Loucy (cell line): Measurements from ENCODE around the gene KIF2A.

Source experiments
- H2AFZ ChIP-seq: fragments of 200-600 bp; sonication (generic); 2 replicates; pipeline ENCODE4 v1.6.0; 2016; ENCODE audit warnings: antibody characterized with exemption, mild to moderate bottlenecking, low read length, moderate library complexity
- H3F3A ChIP-seq: fragments of 200-600 bp; 2 replicates; pipeline ENCODE4 v1.6.0; 2016; ENCODE audit warnings: antibody characterized with exemption, low read depth, mild to moderate bottlenecking
- H3K27me3 ChIP-seq: fragments of 200-600 bp; sonication (generic); 2 replicates; pipeline ENCODE4 v1.6.1; 2014; ENCODE audit warnings: low read length, mild to moderate bottlenecking; ENCODE audit not compliant: insufficient read depth, poor library complexity, severe bottlenecking
- H3K36me3 ChIP-seq: fragments of 200-600 bp; sonication (generic); 2 replicates; pipeline ENCODE4 v1.6.1; 2016; ENCODE audit warnings: low read length; ENCODE audit not compliant: insufficient read depth
- H3K4me1 ChIP-seq: fragments of 200-600 bp; sonication (generic); 2 replicates; pipeline ENCODE4 v1.5.1; 2014; ENCODE audit warnings: low read length, mild to moderate bottlenecking; ENCODE audit not compliant: insufficient read depth, poor library complexity, severe bottlenecking
- H3K4me2 ChIP-seq: fragments of 200-600 bp; sonication (generic); 2 replicates; pipeline ENCODE4 v1.6.0; 2014; ENCODE audit warnings: antibody characterized with exemption, low read length, low read depth, mild to moderate bottlenecking; ENCODE audit not compliant: poor library complexity, severe bottlenecking
- H3K4me3 ChIP-seq: fragments of 200-600 bp; sonication (generic); 2 replicates; pipeline ENCODE4 v1.5.1; 2014; ENCODE audit warnings: low read length, mild to moderate bottlenecking, mixed read lengths; ENCODE audit not compliant: poor library complexity, severe bottlenecking
- H3K79me2 ChIP-seq: fragments of 200-600 bp; sonication (generic); 2 replicates; pipeline ENCODE4 v1.6.1; 2014; ENCODE audit warnings: low read length; ENCODE audit not compliant: insufficient read depth
- H3K9ac ChIP-seq: fragments of 200-600 bp; sonication (generic); 2 replicates; pipeline ENCODE4 v1.6.0; 2014; ENCODE audit warnings: mild to moderate bottlenecking, low read depth, low read length, moderate library complexity; ENCODE audit not compliant: poor library complexity, severe bottlenecking
- H3K9me2 ChIP-seq: fragments of 200-600 bp; sonication (generic); replicated peaks from 2 replicates; pipeline ENCODE4 v1.6.1; 2016; ENCODE audit warnings: low read depth, low read length, mixed read lengths
- H3K9me3 ChIP-seq: fragments of 200-600 bp; sonication (generic); 2 replicates; pipeline ENCODE4 v1.6.1; 2014; ENCODE audit warnings: mild to moderate bottlenecking, antibody characterized with exemption, low read length, low read depth; ENCODE audit not compliant: insufficient read depth
- H4K20me1 ChIP-seq: fragments of 200-600 bp; sonication (generic); 2 replicates; pipeline ENCODE4 v1.6.0; 2014; ENCODE audit warnings: antibody characterized with exemption, low read length, mild to moderate bottlenecking; ENCODE audit not compliant: insufficient read depth, poor library complexity, severe bottlenecking
- CTCF ChIP-seq: fragments of 200-600 bp; sonication (generic); conservative IDR thresholded peaks from 2 replicates; pipeline ENCODE4 v1.5.1; 2014; ENCODE audit warnings: mild to moderate bottlenecking, antibody characterized with exemption, low read length
- EZH2phosphoT487 ChIP-seq: fragments of 200-600 bp; IDR thresholded peaks from 2 replicates; pipeline ENCODE4 v1.6.1; 2018; ENCODE audit warnings: antibody characterized with exemption, mild to moderate bottlenecking, moderate library complexity, borderline replicate concordance

KIF2A gene

DNA sequence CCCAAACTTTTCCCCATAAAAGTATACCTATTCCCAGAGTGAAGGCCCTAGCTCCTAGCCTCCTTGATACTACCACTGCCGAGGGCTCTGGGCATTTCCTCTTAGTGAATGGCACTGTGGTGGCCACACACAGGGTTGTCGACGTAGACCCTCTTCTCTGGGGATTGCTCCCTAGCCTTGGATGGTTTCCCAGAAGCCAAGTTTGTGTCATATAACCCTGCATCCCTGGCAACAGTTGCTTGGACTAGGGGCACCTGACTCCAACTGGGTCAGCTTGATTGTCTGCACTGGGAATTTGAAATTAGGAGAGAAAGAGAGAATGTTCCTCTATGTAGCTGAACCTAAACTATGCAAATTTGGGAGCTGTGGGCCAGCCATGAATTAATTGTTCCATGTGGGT is 32.3 kb upstream of the KIF2A start:
- Histone ChIP-seq H3K9ac (no peak overlapping the region), H3K9me2 (no peaks in the 10 kb centered on the region), H4K20me1 (no peaks in the 10 kb centered on the region), H3K36me3 (no peaks in the 10 kb centered on the region), H3K4me1 (peaks cover 12% of the 10 kb centered on the region), H3K4me3 (no peak overlapping the region), H2AFZ (no peak overlapping the region), H3K9me3 (no peaks in the 10 kb centered on the region), H3K27me3 (no peaks in the 10 kb centered on the region), H3K4me2 (no peak overlapping the region), H3K79me2 (no peaks in the 10 kb centered on the region), H3F3A (no peaks in the 10 kb centered on the region; the same call in 1 of the 2 replicates)
- no peak for TF ChIP-seq CTCF
- TF ChIP-seq EZH2phosphoT487: no peak

DNA sequence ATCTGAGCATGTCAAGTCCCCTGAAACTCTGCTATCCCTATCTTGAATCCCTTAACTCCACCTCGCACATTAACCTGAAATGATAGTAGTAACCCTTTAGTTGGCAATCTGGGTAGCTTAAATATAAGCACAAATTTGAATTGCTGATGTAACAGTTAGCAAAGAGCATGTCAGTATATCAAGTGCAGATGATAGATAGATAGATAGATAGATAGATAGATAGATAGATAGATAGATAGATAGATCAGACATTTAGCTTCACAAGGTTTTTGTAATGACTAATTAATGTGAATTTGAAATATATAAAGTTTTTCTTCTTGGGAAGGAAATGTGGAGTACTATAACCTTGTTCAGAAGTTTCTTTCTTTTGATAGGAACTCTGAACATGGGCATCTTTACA is 30.4 kb upstream of the KIF2A start:
- Histone ChIP-seq H3K4me1 (peaks cover 12% of the 10 kb centered on the region), H3F3A (no peaks in the 10 kb centered on the region; the same call in 1 of the 2 replicates), H3K36me3 (no peaks in the 10 kb centered on the region), H4K20me1 (no peaks in the 10 kb centered on the region), H3K79me2 (no peaks in the 10 kb centered on the region), H3K9me2 (no peaks in the 10 kb centered on the region), H3K9me3 (no peaks in the 10 kb centered on the region), H3K4me3 (no peak overlapping the region), H3K27me3 (no peaks in the 10 kb centered on the region), H3K4me2 (no peak overlapping the region), H3K9ac (no peak overlapping the region), H2AFZ (no peak overlapping the region)
- no peak for TF ChIP-seq EZH2phosphoT487
- TF ChIP-seq CTCF: no peak

GRCh38 chr5:62281411-62281810 is 24.6 kb upstream of the KIF2A start:
- Histone ChIP-seq H4K20me1 (no peaks in the 10 kb centered on the region), H3F3A (no peaks in the 10 kb centered on the region; the same call in 1 of the 2 replicates), H3K36me3 (no peaks in the 10 kb centered on the region), H3K79me2 (no peaks in the 10 kb centered on the region), H3K4me1 (peaks cover 17% of the 10 kb centered on the region), H3K4me3 (no peak overlapping the region), H3K4me2 (no peak overlapping the region), H3K9me2 (no peaks in the 10 kb centered on the region), H3K9me3 (no peaks in the 10 kb centered on the region), H3K27me3 (no peaks in the 10 kb centered on the region), H3K9ac (no peak overlapping the region), H2AFZ (no peak overlapping the region)
- TF ChIP-seq EZH2phosphoT487: no peak
- no peak for TF ChIP-seq CTCF
